GM12878 (cell line): Measurements from ENCODE around the gene RRP36. TPM values are rescaled to one million over a fixed set of nuclear protein-coding genes. Genes with fewer than 3 reads are reported as not detected.
A peak's percentile ranks its signal among the peaks of the same experiment; 100 is the strongest.

Experiments
- BMI1 ChIP-seq: fragments of 450-650 bp; IDR thresholded peaks from 2 replicates; pipeline ENCODE4 v1.6.1; 2016; ENCODE audit warnings: mild to moderate bottlenecking, moderate library complexity, borderline replicate concordance
- CBX5 ChIP-seq: sonication (generic); IDR thresholded peaks from 2 replicates; pipeline ENCODE4 v1.6.1; 2016; ENCODE audit warnings: low read depth, moderate library complexity, mild to moderate bottlenecking, inconsistent platforms
- CEBPB ChIP-seq, 2 experiments: fragments of 150-350 bp in 1 of 2; IDR thresholded peaks; 2 replicates each; pipeline ENCODE4 v1.6.1; 2012 to 2014; ENCODE audit warnings: low read depth in 2 of 2, low read length in 2 of 2, borderline replicate concordance in 1 of 2, inconsistent platforms in 1 of 2
- CHD1 ChIP-seq: IDR thresholded peaks from 2 replicates; pipeline ENCODE4 v1.6.1; 2012; ENCODE audit warnings: low read depth, low read length, improper control_type of control experiment
- CHD2 ChIP-seq: IDR thresholded peaks from 2 replicates; pipeline ENCODE4 v1.6.1; 2011; ENCODE audit warnings: low read depth, low read length, improper control_type of control experiment, borderline replicate concordance
- DPF2 ChIP-seq: fragments of 450-650 bp; IDR thresholded peaks from 2 replicates; pipeline ENCODE4 v1.6.1; 2017; ENCODE audit warnings: mild to moderate bottlenecking
- E2F8 ChIP-seq: fragments of 450-650 bp; IDR thresholded peaks from 2 replicates; pipeline ENCODE4 v1.6.1; 2018; ENCODE audit warnings: mild to moderate bottlenecking, low read depth, moderate library complexity; ENCODE audit not compliant: partially characterized antibody
- EGR1 ChIP-seq, 2 experiments: IDR thresholded peaks; 1 replicate in 1 of 2; 2 replicates in 1 of 2; pipeline ENCODE4 v1.6.1; 2011 to 2012; ENCODE audit warnings: low read depth in 2 of 2, low read length in 2 of 2, borderline replicate concordance in 1 of 2, mild to moderate bottlenecking in 1 of 2, moderate library complexity in 1 of 2
- IKZF1 ChIP-seq: fragments of 450-650 bp; conservative IDR thresholded peaks from 2 replicates; pipeline ENCODE4 v1.6.1; 2017; ENCODE audit warnings: antibody characterized with exemption, mild to moderate bottlenecking
- KAT2A ChIP-seq: conservative IDR thresholded peaks from 2 replicates; pipeline ENCODE4 v1.6.1; 2011; ENCODE audit warnings: low read depth, low read length; ENCODE audit not compliant: control insufficient read depth
- NFXL1 ChIP-seq: fragments of 450-650 bp; IDR thresholded peaks from 2 replicates; pipeline ENCODE4 v1.6.1; 2017; ENCODE audit warnings: antibody characterized with exemption, mild to moderate bottlenecking, borderline replicate concordance
- NRF1 ChIP-seq: conservative IDR thresholded peaks from 2 replicates; pipeline ENCODE4 v1.6.1; 2011; ENCODE audit warnings: mild to moderate bottlenecking, low read depth, low read length, improper control_type of control experiment
- PAX8 ChIP-seq: fragments of 450-650 bp; IDR thresholded peaks from 2 replicates; pipeline ENCODE4 v1.6.1; 2017; ENCODE audit warnings: mild to moderate bottlenecking, moderate library complexity
- RFX5 ChIP-seq: IDR thresholded peaks from 2 replicates; pipeline ENCODE4 v1.6.1; 2011; ENCODE audit warnings: low read depth, low read length, improper control_type of control experiment
- SPI1 ChIP-seq: IDR thresholded peaks from 2 replicates; pipeline ENCODE4 v1.6.1; 2011; ENCODE audit warnings: low read depth, mild to moderate bottlenecking, low read length, moderate library complexity, borderline replicate concordance; ENCODE audit not compliant: insufficient read depth
- STAT3 ChIP-seq: IDR thresholded peaks from 2 replicates; pipeline ENCODE4 v1.6.1; 2011; ENCODE audit warnings: low read depth, low read length, improper control_type of control experiment
- SUZ12 ChIP-seq: fragments of 200-600 bp; sonication (generic); IDR thresholded peaks from one replicate; pipeline ENCODE4 v1.6.1; 2018; ENCODE audit warnings: antibody characterized with exemption, mild to moderate bottlenecking; ENCODE audit not compliant: unreplicated experiment
- TCF3 ChIP-seq: IDR thresholded peaks from 2 replicates; pipeline ENCODE4 v1.6.1; 2012; ENCODE audit warnings: low read depth, mild to moderate bottlenecking, low read length, borderline replicate concordance; ENCODE audit not compliant: insufficient read depth
- TCF7 ChIP-seq: IDR thresholded peaks from 2 replicates; pipeline ENCODE4 v1.6.1; 2014; ENCODE audit warnings: antibody characterized with exemption, borderline replicate concordance
- polyA plus RNA-seq, 11 experiments: library from polyadenylated mRNA; depleted of rRNA in 4 of 11; unstranded in 6 of 11; stranded (reverse) in 5 of 11; fragments of >200 nt; fragmentation: Nextera tagmentation in 4 of 11; fragmentation: Illumina TruSeq in 1 of 11; extraction: Ambion mirVana in 4 of 11; extraction: Trizol in 1 of 11; gene quantifications; 1 replicate in 1 of 11; 2 replicates in 10 of 11; pipeline versions ENCODE4 v1.2.1 to v1.2.3, GENCODE V29; 2011 to 2016; ENCODE audit warnings: inconsistent platforms in 2 of 11, missing spikeins in 2 of 11, low read depth in 1 of 11
- total RNA-seq, 4 experiments: library from RNA; depleted of rRNA in 3 of 4; stranded (reverse); fragments of >200 nt in 3 of 4; fragmentation: Illumina TruSeq in 1 of 4; extraction: Trizol in 1 of 4; gene quantifications; 2 replicates each; pipeline versions ENCODE4 v1.2.1 to v1.2.3, GENCODE V29; 2013 to 2021

The RRP36 gene
- total and polyA plus RNA-seq, 10 of the 15 experiments (the other 5 are each of a cell fraction or from before 2014, with no cell fraction given), result 17.6 to 101 (median 69.7) TPM

GRCh38 chr6:43052842-43053544 is 31.6 kb downstream of the RRP36 start (continued):
- TF ChIP-seq CHD2 (no peak), CBX5 (no peak), SUZ12 (no peak), TCF7 (no peak), TCF3 (no peak), IKZF1 (no peak), EGR1 (IDR thresholded peaks at IDR 0.05; ENCODE audit: borderline replicate concordance in 1 of 2, low read depth in 2 of 2, low read length in 2 of 2) (0 out of 3 replicates have a peak, but pooled peaks of 1 of the 2 experiments have one; percentile 21), E2F8 (no peak), RFX5 (no peak), CEBPB (IDR thresholded peaks at IDR 0.05; ENCODE audit: borderline replicate concordance in 1 of 2, low read depth in 2 of 2, low read length in 2 of 2) (no peak), CHD1 (no peak), PAX8 (no peak), KAT2A (no peak), NFXL1 (no peak), SPI1 (no peak), DPF2 (no peak), BMI1 (no peak), NRF1 (no peak), STAT3 (no peak)
